Measurements from ENCODE around the gene SCO2.

Gene SCO2

DNA sequence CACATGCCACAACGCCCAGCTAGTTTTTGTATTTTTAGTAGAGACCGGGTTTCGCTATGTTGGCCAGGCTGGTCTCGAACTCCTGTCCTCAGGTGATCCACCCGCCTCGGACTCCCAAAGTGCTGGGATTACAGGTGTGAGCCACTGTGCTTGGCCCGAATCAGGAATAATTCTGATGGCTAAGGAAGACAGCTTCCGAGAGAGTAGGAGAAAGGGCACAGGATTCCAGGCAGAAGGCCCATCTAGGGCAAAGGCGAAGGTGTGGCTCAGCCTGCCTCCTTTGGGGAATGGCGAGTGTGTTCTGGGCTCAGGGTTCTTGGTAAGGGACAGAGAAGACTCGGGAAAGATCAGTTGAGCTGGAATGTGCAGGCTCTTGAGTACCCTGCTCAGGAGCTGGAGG, 38.9 kb upstream of the SCO2 start:
- Histone ChIP-seq H3K4me2 (ENCODE audit: low read length) (no peak overlapping the region), H3K4me1 (ENCODE audit: control insufficient read depth, insufficient read depth, low read length) (peaks cover 9% of the 10 kb centered on the region)

DNA sequence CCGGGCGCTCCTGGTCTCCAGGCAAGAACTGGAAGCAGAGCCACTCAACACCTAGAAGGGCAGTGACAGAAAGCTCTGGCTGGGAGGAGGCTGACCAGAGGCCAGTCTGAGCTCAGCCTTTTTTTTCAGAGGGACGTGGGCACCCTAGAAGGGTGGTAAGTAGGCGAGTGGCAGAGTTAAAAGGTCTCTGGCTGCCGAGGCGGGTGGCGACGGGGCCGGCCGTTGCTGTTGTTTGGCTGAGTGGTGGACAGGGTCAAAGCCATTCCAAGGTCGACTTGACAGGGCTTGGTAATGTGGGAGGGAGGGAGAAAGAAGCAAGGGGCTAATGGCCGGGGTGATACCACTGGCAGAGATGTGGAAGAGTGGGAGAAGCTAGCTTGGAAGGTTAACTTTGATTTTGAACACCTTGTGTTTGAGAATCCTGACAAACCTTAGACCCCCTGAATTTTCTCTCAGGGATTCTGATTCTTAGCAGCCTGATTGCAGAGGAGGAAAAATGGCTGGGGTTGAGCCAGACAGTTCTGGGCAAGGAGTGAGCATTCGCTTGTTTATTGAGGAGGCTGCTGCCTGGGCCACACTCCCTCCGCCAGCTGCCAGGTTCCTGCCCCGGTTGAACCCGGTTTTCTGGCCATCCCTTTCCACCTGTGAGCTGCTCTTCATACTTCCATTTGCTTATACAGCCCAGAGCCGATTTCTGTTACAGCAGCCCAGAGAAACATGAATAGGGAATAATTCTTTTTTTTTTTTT, 38.2 kb upstream of the SCO2 start:
- H3K4me3 ChIP-seq (ENCODE audit: low read length): peak overlapping the region; percentile 77
- H3K4me2 ChIP-seq (ENCODE audit: low read length): peak overlapping the region; percentile 96
- peaks cover 26% of the 10 kb centered on the region for H3K27me3 ChIP-seq (ENCODE audit: control insufficient read depth, insufficient read depth, low read length)
- H3K9ac ChIP-seq (ENCODE audit: low read depth, low read length): peak overlapping the region; percentile 48
- H3K9me3 ChIP-seq (replicated peaks; ENCODE audit: low read length): no peaks in the 10 kb centered on the region
- peaks cover 9% of the 10 kb centered on the region for H3K4me1 ChIP-seq (ENCODE audit: control insufficient read depth, insufficient read depth, low read length)
- H3K36me3 ChIP-seq (ENCODE audit: insufficient read depth, low read length): no peaks in the 10 kb centered on the region

More for the DNA sequence above, 38.9 kb upstream of the SCO2 start:
- peaks cover 23% of the 10 kb centered on the region for H3K27me3 ChIP-seq (ENCODE audit: control insufficient read depth, insufficient read depth, low read length)
- no peaks in the 10 kb centered on the region for H3K36me3 ChIP-seq (ENCODE audit: insufficient read depth, low read length)
- H3K9ac ChIP-seq (ENCODE audit: low read depth, low read length): no peak overlapping the region
- H3K4me3 ChIP-seq (ENCODE audit: low read length): no peak overlapping the region
- H3K9me3 ChIP-seq (replicated peaks; ENCODE audit: low read length): no peaks in the 10 kb centered on the region

DNA sequence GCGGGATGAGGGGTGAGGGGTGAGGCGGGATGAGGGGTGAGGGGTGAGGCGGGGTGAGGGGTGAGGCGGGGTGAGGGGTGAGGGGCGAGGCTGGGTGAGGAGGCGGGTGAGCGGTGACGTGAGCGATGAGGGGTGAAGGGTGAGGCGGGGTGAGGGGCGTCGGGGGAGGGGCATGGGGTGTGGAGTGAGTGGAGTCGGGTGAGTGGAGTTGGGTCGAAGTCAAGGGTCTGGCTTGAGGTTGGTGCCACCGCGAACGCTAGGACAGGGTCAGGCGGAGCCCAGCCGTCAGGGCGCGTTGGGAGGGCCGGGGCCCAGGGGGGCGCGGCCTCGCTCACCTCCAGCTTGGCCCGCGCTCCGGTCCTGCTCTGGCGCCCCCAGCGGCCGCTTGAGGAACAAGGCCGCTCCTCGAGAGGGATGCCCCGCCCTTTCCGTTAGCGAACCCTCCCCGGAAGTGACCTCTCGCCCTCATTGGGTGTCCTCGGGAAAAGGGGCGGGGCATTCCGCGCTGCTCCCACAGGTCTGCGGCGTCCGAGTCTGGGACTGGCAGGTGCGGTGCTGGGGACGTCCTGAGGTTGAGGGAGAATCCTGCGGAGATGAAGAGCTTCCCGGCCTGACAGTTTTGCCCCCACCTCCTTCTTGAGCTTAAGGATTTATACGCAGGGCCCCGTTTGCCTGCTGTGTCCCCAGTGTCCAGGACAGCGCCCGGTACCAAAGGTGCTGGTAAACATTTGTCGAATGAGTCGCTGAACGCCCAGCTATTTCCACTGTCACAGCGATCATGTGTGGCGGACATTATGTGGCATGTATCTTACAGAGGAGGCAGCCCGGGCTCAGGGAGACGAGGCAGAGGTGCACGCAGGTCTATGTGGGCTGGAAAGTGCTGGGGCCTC, 37.4 kb upstream of the SCO2 start, which contains the start of gene SYCE3:
SYCE3 (minus strand) TSS at position 397 of the 890 bp plus-strand sequence. CDS start 6,514 bp downstream, outside the sequence.
- Histone ChIP-seq H3K4me1 (ENCODE audit: control insufficient read depth, insufficient read depth, low read length) (peaks cover 9% of the 10 kb centered on the region), H3K9ac (ENCODE audit: low read depth, low read length) (peak within 1 kb of the TSS; percentile 48), H3K4me2 (ENCODE audit: low read length) (peak within 1 kb of the TSS; percentile 96), H3K4me3 (ENCODE audit: low read length) (peak within 1 kb of the TSS; percentile 77), H3K36me3 (ENCODE audit: insufficient read depth, low read length) (no peaks in the 10 kb centered on the region), H3K27me3 (ENCODE audit: control insufficient read depth, insufficient read depth, low read length) (peaks cover 31% of the 10 kb centered on the region), H3K9me3 (replicated peaks; ENCODE audit: low read length) (no peaks in the 10 kb centered on the region)

DNA sequence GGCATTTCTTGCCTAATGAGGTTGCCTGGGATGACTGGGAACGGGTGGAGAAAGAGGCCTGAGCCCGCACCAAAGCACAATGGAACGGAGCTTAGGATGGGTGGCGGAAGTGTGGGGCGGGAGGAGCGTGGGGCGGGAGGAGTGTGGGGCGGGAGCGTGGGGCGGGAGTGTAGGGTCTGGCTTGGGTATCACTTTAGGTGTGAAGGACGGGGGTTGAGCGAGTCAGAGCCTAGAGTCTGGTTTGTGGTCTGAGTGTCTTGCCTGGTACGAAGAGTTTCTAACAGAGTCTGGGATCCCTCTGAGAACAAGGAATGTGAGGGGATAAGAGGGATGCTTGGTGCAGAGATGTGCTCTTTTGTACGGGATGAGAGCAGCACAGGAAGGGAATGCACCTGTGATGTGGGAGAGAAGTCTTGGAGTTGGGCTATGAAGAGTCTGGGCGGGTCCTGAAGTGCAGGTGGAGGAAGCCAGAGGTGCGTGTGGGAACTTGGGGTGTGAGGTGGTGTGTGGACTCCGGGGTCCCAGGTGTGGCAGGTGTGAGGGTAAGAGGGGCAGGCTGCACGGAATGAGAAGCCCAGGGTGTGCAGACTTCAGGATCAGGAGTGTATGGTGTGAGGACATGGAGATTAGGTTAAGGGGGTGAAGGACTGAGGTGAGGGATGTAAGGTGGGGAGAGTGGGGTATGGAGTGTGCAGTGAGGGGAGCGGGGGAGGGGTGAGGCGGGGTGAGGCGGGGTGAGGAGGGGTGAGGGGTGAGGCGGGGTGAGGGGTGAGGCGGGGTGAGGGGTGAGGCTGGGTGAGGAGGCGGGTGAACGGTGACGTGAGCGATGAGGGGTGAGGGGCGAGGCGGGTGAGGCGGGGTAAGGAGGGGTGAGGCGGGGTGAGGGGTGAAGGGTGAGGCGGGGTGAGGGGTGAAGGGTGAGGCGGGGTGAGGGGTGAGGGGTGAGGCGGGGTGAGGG, 36.3 kb upstream of the SCO2 start:
- no peaks in the 10 kb centered on the region for H3K9me3 ChIP-seq (replicated peaks; ENCODE audit: low read length)
- peaks cover 37% of the 10 kb centered on the region for H3K27me3 ChIP-seq (ENCODE audit: control insufficient read depth, insufficient read depth, low read length)
- no peaks in the 10 kb centered on the region for H3K36me3 ChIP-seq (ENCODE audit: insufficient read depth, low read length)

GRCh38 chr22:50560034-50560433, 34.6 kb upstream of the SCO2 start:
- H3K9ac ChIP-seq (ENCODE audit: low read depth, low read length): no peak overlapping the region
- no peak overlapping the region for H3K4me3 ChIP-seq (ENCODE audit: low read length)
- H3K9me3 ChIP-seq (replicated peaks; ENCODE audit: low read length): no peaks in the 10 kb centered on the region
- H3K27me3 ChIP-seq (ENCODE audit: control insufficient read depth, insufficient read depth, low read length): peaks cover 50% of the 10 kb centered on the region
- H3K36me3 ChIP-seq (ENCODE audit: insufficient read depth, low read length): no peaks in the 10 kb centered on the region
- H3K4me1 ChIP-seq (ENCODE audit: control insufficient read depth, insufficient read depth, low read length): peaks cover 9% of the 10 kb centered on the region
- no peak overlapping the region for H3K4me2 ChIP-seq (ENCODE audit: low read length)

More for the DNA sequence above, 36.3 kb upstream of the SCO2 start:
- no peak overlapping the region for H3K4me3 ChIP-seq (ENCODE audit: low read length)
- no peak overlapping the region for H3K9ac ChIP-seq (ENCODE audit: low read depth, low read length)
- H3K4me1 ChIP-seq (ENCODE audit: control insufficient read depth, insufficient read depth, low read length): peaks cover 9% of the 10 kb centered on the region
- no peak overlapping the region for H3K4me2 ChIP-seq (ENCODE audit: low read length)

GRCh38 chr22:50556703-50557102, 31.3 kb upstream of the SCO2 start:
- Histone ChIP-seq H3K27me3 (ENCODE audit: control insufficient read depth, insufficient read depth, low read length) (peaks cover 54% of the 10 kb centered on the region), H3K9me3 (replicated peaks; ENCODE audit: low read length) (no peaks in the 10 kb centered on the region), H3K9ac (ENCODE audit: low read depth, low read length) (no peak overlapping the region), H3K36me3 (ENCODE audit: insufficient read depth, low read length) (no peaks in the 10 kb centered on the region), H3K4me2 (ENCODE audit: low read length) (no peak overlapping the region), H3K4me1 (ENCODE audit: control insufficient read depth, insufficient read depth, low read length) (no peaks in the 10 kb centered on the region), H3K4me3 (ENCODE audit: low read length) (no peak overlapping the region)

DNA sequence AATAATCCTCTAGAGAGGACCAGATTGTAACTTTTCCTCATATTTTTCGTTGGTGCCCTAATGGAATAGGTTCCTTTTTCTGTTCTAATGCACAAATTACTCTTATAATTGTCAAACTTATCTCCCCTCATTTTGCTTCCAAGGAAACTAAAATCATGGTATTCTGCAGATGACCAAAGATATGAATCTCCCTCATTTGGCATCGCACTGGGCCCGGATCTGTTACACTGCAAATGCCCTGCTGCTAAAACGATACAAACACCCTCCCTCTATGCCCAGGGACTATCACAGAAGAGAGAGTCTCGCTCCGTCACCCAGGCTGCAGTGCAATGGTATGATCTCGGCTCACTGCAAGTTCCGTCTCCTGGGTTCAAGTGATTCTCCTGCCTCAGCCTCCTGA, 27.9 kb upstream of the SCO2 start:
- peaks cover 60% of the 10 kb centered on the region for H3K27me3 ChIP-seq (ENCODE audit: control insufficient read depth, insufficient read depth, low read length)
- H3K36me3 ChIP-seq (ENCODE audit: insufficient read depth, low read length): no peaks in the 10 kb centered on the region
- no peak overlapping the region for H3K4me2 ChIP-seq (ENCODE audit: low read length)
- H3K9me3 ChIP-seq (replicated peaks; ENCODE audit: low read length): no peaks in the 10 kb centered on the region
- no peak overlapping the region for H3K9ac ChIP-seq (ENCODE audit: low read depth, low read length)
- no peak overlapping the region for H3K4me3 ChIP-seq (ENCODE audit: low read length)
- no peaks in the 10 kb centered on the region for H3K4me1 ChIP-seq (ENCODE audit: control insufficient read depth, insufficient read depth, low read length)

GRCh38 chr22:50551160-50551752, 25.9 kb upstream of the SCO2 start:
- no peak overlapping the region for H3K4me2 ChIP-seq (ENCODE audit: low read length)
- H3K4me1 ChIP-seq (ENCODE audit: control insufficient read depth, insufficient read depth, low read length): no peaks in the 10 kb centered on the region
- no peak overlapping the region for H3K4me3 ChIP-seq (ENCODE audit: low read length)
- no peaks in the 10 kb centered on the region for H3K36me3 ChIP-seq (ENCODE audit: insufficient read depth, low read length)
- H3K9me3 ChIP-seq (replicated peaks; ENCODE audit: low read length): no peaks in the 10 kb centered on the region
- no peak overlapping the region for H3K9ac ChIP-seq (ENCODE audit: low read depth, low read length)
- H3K27me3 ChIP-seq (ENCODE audit: control insufficient read depth, insufficient read depth, low read length): peaks cover 66% of the 10 kb centered on the region

- no peaks in the 10 kb centered on the region for H3K9me3 ChIP-seq (replicated peaks; ENCODE audit: low read length)
- no peaks in the 10 kb centered on the region for H3K4me1 ChIP-seq (ENCODE audit: control insufficient read depth, insufficient read depth, low read length)
- H3K9ac ChIP-seq (ENCODE audit: low read depth, low read length): no peak overlapping the region
- H3K36me3 ChIP-seq (ENCODE audit: insufficient read depth, low read length): no peaks in the 10 kb centered on the region
- H3K4me3 ChIP-seq (ENCODE audit: low read length): no peak overlapping the region
- H3K27me3 ChIP-seq (ENCODE audit: control insufficient read depth, insufficient read depth, low read length): peaks cover 69% of the 10 kb centered on the region
- no peak overlapping the region for H3K4me2 ChIP-seq (ENCODE audit: low read length)
Observed at GRCh38 chr22:50550395-50550794, 25.0 kb upstream of the SCO2 start.

DNA sequence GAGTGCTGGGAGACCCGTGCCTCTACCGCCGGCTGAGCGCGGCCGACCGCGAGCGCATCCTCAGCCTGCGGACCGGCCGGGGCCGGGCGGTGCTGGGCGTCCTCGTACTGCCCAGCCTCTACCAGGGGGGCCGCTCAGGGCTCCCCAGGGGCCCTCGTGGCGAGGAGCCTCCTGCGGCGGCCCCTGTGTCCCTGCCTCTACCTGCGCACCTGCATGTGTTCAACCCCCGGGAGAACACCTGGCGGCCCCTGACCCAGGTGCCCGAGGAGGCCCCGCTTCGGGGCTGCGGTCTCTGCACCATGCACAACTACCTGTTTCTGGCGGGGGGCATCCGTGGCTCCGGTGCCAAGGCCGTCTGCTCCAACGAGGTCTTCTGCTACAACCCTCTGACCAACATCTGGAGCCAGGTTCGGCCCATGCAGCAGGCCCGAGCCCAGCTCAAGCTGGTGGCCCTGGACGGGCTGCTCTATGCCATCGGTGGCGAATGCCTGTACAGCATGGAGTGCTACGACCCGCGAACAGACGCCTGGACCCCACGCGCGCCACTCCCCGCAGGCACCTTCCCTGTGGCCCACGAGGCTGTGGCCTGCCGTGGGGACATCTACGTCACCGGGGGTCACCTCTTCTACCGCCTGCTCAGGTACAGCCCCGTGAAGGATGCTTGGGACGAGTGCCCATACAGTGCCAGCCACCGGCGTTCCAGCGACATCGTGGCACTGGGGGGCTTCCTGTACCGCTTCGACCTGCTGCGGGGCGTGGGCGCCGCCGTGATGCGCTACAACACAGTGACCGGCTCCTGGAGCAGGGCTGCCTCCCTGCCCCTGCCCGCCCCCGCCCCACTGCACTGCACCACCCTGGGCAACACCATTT, 23.8 kb upstream of the SCO2 start:
- Histone ChIP-seq H3K4me1 (ENCODE audit: control insufficient read depth, insufficient read depth, low read length) (peaks cover 3% of the 10 kb centered on the region), H3K4me3 (ENCODE audit: low read length) (no peak overlapping the region), H3K9ac (ENCODE audit: low read depth, low read length) (no peak overlapping the region)

More for the DNA sequence above, 23.8 kb upstream of the SCO2 start:
- Histone ChIP-seq H3K27me3 (ENCODE audit: control insufficient read depth, insufficient read depth, low read length) (peaks cover 77% of the 10 kb centered on the region), H3K4me2 (ENCODE audit: low read length) (no peak overlapping the region), H3K9me3 (replicated peaks; ENCODE audit: low read length) (no peaks in the 10 kb centered on the region), H3K36me3 (ENCODE audit: insufficient read depth, low read length) (no peaks in the 10 kb centered on the region)

Data from skeletal muscle satellite cell (primary cell).